Kidney epithelial cell (primary cell): Measurements from ENCODE around the gene SPATA16. TPM values are rescaled to one million over a fixed set of nuclear protein-coding genes. Genes with fewer than 3 reads are reported as not detected.
"Not testable (repeated sequence)": the region's sequence is repeated elsewhere in the genome, so short reads cannot be mapped to it uniquely, and the experiment has no call there.

Experiments used
- DNase-seq: peaks from one replicate; pipeline ENCODE4 v3.0.0-alpha.2; 2010; ENCODE audit warnings: low read depth
- H3K27me3 ChIP-seq: 2 replicates; pipeline ENCODE4 v1.6.0; 2011; ENCODE audit warnings: low read length; ENCODE audit not compliant: control insufficient read depth, insufficient read depth
- H3K36me3 ChIP-seq: 2 replicates; pipeline ENCODE4 v1.5.1; 2011; ENCODE audit warnings: low read length; ENCODE audit not compliant: control insufficient read depth, insufficient read depth
- H3K4me3 ChIP-seq: 2 replicates; pipeline ENCODE4 v1.5.1; 2011; ENCODE audit warnings: low read depth, mild to moderate bottlenecking, control low read depth, low read length
- CTCF ChIP-seq: IDR thresholded peaks from 2 replicates; pipeline ENCODE4 v1.5.1; 2011; ENCODE audit warnings: mild to moderate bottlenecking, moderate library complexity, low read length, control low read depth, inconsistent platforms; ENCODE audit not compliant: insufficient read depth, poor library complexity, severe bottlenecking
- total RNA-seq: library from RNA; depleted of rRNA; stranded (reverse); fragments of >200 nt; gene quantifications from 2 replicates; pipeline ENCODE4 v1.2.3, GENCODE V29; 2015

Gene SPATA16
- total RNA-seq, 1 donor from 2014 or later = not detected

- Histone ChIP-seq H3K27me3 (no peaks in the 10 kb centered on the region), H3K36me3 (no peaks in the 10 kb centered on the region), H3K4me3 (no peak overlapping the region)
- TF ChIP-seq CTCF = no peak
- no peak for DNase-seq
Observed at GRCh38 chr3:172869368-172869771, 271.7 kb downstream of the SPATA16 start.

- H3K27me3 ChIP-seq = no peaks in the 10 kb centered on the region
- no peak for TF ChIP-seq CTCF
- H3K4me3 ChIP-seq = no peak overlapping the region
- H3K36me3 ChIP-seq = no peaks in the 10 kb centered on the region
- no peak for DNase-seq
Observed at GRCh38 chr3:172868582-172869200, 272.3 kb downstream of the SPATA16 start.

- not testable (repeated sequence) for H3K36me3 ChIP-seq, H3K27me3 ChIP-seq, H3K4me3 ChIP-seq, DNase-seq
Observed at GRCh38 chr3:172866726-172867350, 274.2 kb downstream of the SPATA16 start.

GRCh38 chr3:172859041-172859440, 282.0 kb downstream of the SPATA16 start:
- Histone ChIP-seq H3K27me3 (no peaks in the 10 kb centered on the region), H3K4me3 (no peak overlapping the region), H3K36me3 (no peaks in the 10 kb centered on the region)
- no peak for DNase-seq
- no peak for TF ChIP-seq CTCF

- TF ChIP-seq CTCF = no peak
- Histone ChIP-seq H3K27me3 (no peaks in the 10 kb centered on the region), H3K36me3 (no peaks in the 10 kb centered on the region), H3K4me3 (no peak overlapping the region)
- DNase-seq = no peak
Observed at GRCh38 chr3:172856795-172857742, 284.0 kb downstream of the SPATA16 start.

GRCh38 chr3:172855037-172855436, 286.0 kb downstream of the SPATA16 start:
- Histone ChIP-seq H3K4me3 (no peak overlapping the region), H3K36me3 (no peaks in the 10 kb centered on the region), H3K27me3 (no peaks in the 10 kb centered on the region)
- DNase-seq = no peak
- TF ChIP-seq CTCF = no peak
